H1 (cell line): ENCODE measurements around the gene SLC9B2. TPM values are rescaled to one million over a fixed set of nuclear protein-coding genes. Genes with fewer than 3 reads are reported as not detected.

Experiments
- CTCF ChIA-PET: fragments of 300-600 bp; sonication (Branson Sonifier 250); formaldehyde crosslinking; loops from one replicate; lab custom pipeline; 2021; ENCODE audit not compliant: partially characterized antibody; lab: Charles Lee
- POLR2A ChIA-PET: fragments of 300-600 bp; sonication (Branson Sonifier 250); formaldehyde crosslinking; loops from one replicate; lab custom pipeline; 2021; ENCODE audit warnings: inconsistent platforms; ENCODE audit not compliant: partially characterized antibody; lab: Charles Lee
- DNase-seq, 2 experiments: peaks; one replicate each; pipeline versions ENCODE4 v3.0.0 to v3.0.0-alpha.2; 2010 to 2022; ENCODE audit warnings: low spot score in 2 of 2, low read depth in 1 of 2, mixed read lengths in 1 of 2
- FAIRE-seq: peaks from 2 replicates; lab custom pipeline; 2011; peaks lifted over from hg19 to GRCh38; lab: Jason Lieb, UNC
- H2AFZ ChIP-seq: 2 replicates; pipeline ENCODE4 v1.8.1; 2012; ENCODE audit warnings: low read length, inconsistent platforms
- H2AK5ac ChIP-seq: 2 replicates; pipeline ENCODE4 v1.6.1; 2013; ENCODE audit warnings: low read depth, low read length
- H2BK120ac ChIP-seq: replicated peaks from 2 replicates; pipeline ENCODE3; 2013; ENCODE audit warnings: low read depth, low read length, inconsistent platforms
- H2BK12ac ChIP-seq: 2 replicates; pipeline ENCODE4 v1.6.1; 2013; ENCODE audit warnings: low read depth, low read length
- H2BK15ac ChIP-seq: 2 replicates; pipeline ENCODE4 v1.6.1; 2013; ENCODE audit warnings: low read length
- H2BK20ac ChIP-seq: 2 replicates; pipeline ENCODE4 v1.6.1; 2013; ENCODE audit warnings: low read length
- H2BK5ac ChIP-seq: 2 replicates; pipeline ENCODE4 v1.6.1; 2013; ENCODE audit warnings: low read depth, low read length
- H3K14ac ChIP-seq: 2 replicates; pipeline ENCODE4 v1.6.1; 2013; ENCODE audit warnings: inconsistent platforms; ENCODE audit not compliant: insufficient read length
- H3K18ac ChIP-seq: 2 replicates; pipeline ENCODE4 v1.6.1; 2013; ENCODE audit warnings: low read length; ENCODE audit errors: extremely low read depth
- H3K23ac ChIP-seq: 2 replicates; pipeline ENCODE4 v1.6.1; 2013; ENCODE audit warnings: inconsistent platforms; ENCODE audit not compliant: insufficient read length
- H3K23me2 ChIP-seq: 2 replicates; pipeline ENCODE4 v1.6.1; 2013; ENCODE audit warnings: low read depth, low read length
- H3K27ac ChIP-seq: 2 replicates; pipeline ENCODE4 v1.6.1; 2011; ENCODE audit warnings: low read depth, low read length, inconsistent platforms
- H3K27me3 ChIP-seq, 4 experiments: replicated peaks in 1 of 4; 1 replicate in 1 of 4; 2 replicates in 3 of 4; pipeline versions ENCODE4 v1.6.1 to v1.8.1; 2011 to 2013; ENCODE audit warnings: low read length in 3 of 4, mild to moderate bottlenecking in 3 of 4, inconsistent platforms in 2 of 4, mixed read lengths in 2 of 4, moderate library complexity in 1 of 4; ENCODE audit not compliant: control insufficient read depth in 3 of 4, insufficient read depth in 3 of 4; ENCODE audit errors: extremely low read depth in 1 of 4
- H3K36me3 ChIP-seq, 4 experiments: 2 replicates each; pipeline versions ENCODE4 v1.6.1 to v1.8.1; 2011 to 2013; ENCODE audit warnings: mild to moderate bottlenecking in 4 of 4, low read length in 3 of 4, moderate library complexity in 2 of 4, control low read depth in 1 of 4, inconsistent platforms in 1 of 4; ENCODE audit not compliant: insufficient read depth in 4 of 4, control insufficient read depth in 2 of 4
- H3K4ac ChIP-seq: replicated peaks from 2 replicates; pipeline ENCODE3; 2013; ENCODE audit warnings: low read length, low read depth, mixed read lengths, inconsistent platforms; ENCODE audit not compliant: insufficient read length
- H3K4me1 ChIP-seq, 4 experiments: replicated peaks in 1 of 4; 1 replicate in 1 of 4; 2 replicates in 3 of 4; pipeline versions ENCODE4 v1.6.1 to v1.8.1; 2011 to 2013; ENCODE audit warnings: low read length in 3 of 4, inconsistent platforms in 2 of 4, mixed read lengths in 1 of 4; ENCODE audit not compliant: insufficient read depth in 4 of 4, control insufficient read depth in 3 of 4
- H3K4me2 ChIP-seq, 2 experiments: 2 replicates each; pipeline versions ENCODE4 v1.6.1 to v1.8.1; 2011 to 2013; ENCODE audit warnings: low read depth in 2 of 2, low read length in 2 of 2, control low read depth in 1 of 2, inconsistent platforms in 1 of 2, mild to moderate bottlenecking in 1 of 2; ENCODE audit not compliant: insufficient read depth in 1 of 2
- H3K4me3 ChIP-seq, 4 experiments: fragments of 200-600, 300-600 bp in 1 of 4; sonication (generic), shearing (Covaris generic), sonication (Bioruptor Twin) in 1 of 4; 2 replicates each; pipeline versions ENCODE4 v1.5.1 to v1.8.1; 2011 to 2016; ENCODE audit warnings: low read length in 4 of 4, low read depth in 3 of 4, control low read depth in 2 of 4, inconsistent platforms in 2 of 4, mild to moderate bottlenecking in 2 of 4, mixed read lengths in 1 of 4, moderate library complexity in 1 of 4; ENCODE audit not compliant: insufficient read depth in 2 of 4; ENCODE audit errors: extremely low read depth in 1 of 4
- H3K56ac ChIP-seq: replicated peaks from 2 replicates; pipeline ENCODE3; 2013; ENCODE audit warnings: low read depth, mild to moderate bottlenecking, mixed read lengths, low read length, inconsistent platforms; ENCODE audit not compliant: insufficient read length
- H3K79me1 ChIP-seq: 2 replicates; pipeline ENCODE4 v1.6.1; 2013; ENCODE audit warnings: low read depth, low read length, control low read depth
- H3K79me2 ChIP-seq, 2 experiments: 2 replicates each; pipeline versions ENCODE4 v1.6.1 to v1.8.1; 2012 to 2013; ENCODE audit warnings: low read length in 2 of 2, mild to moderate bottlenecking in 2 of 2, inconsistent platforms in 1 of 2; ENCODE audit not compliant: insufficient read depth in 2 of 2, control insufficient read depth in 1 of 2
- H3K9ac ChIP-seq, 4 experiments: replicated peaks in 1 of 4; 1 replicate in 1 of 4; 2 replicates in 3 of 4; pipeline versions ENCODE4 v1.6.1 to v1.8.1; 2011 to 2013; ENCODE audit warnings: low read depth in 3 of 4, low read length in 3 of 4, control low read depth in 2 of 4, mild to moderate bottlenecking in 2 of 4, moderate library complexity in 2 of 4, inconsistent platforms in 1 of 4; ENCODE audit errors: extremely low read depth in 1 of 4
- H3K9me3 ChIP-seq, 2 experiments: 2 replicates each; pipeline versions ENCODE4 v1.6.1 to v1.8.1; 2012 to 2013; ENCODE audit warnings: mild to moderate bottlenecking in 2 of 2, moderate library complexity in 2 of 2, control low read depth in 1 of 2, inconsistent platforms in 1 of 2, low read depth in 1 of 2, low read length in 1 of 2, mixed read lengths in 1 of 2; ENCODE audit not compliant: insufficient read depth in 2 of 2
- H4K20me1 ChIP-seq, 2 experiments: replicated peaks in 1 of 2; 2 replicates each; pipeline versions ENCODE3 to v1.8.1; 2011 to 2013; ENCODE audit warnings: inconsistent platforms in 2 of 2, low read length in 2 of 2, mild to moderate bottlenecking in 1 of 2; ENCODE audit not compliant: insufficient read depth in 2 of 2, control insufficient read depth in 1 of 2
- H4K5ac ChIP-seq: 2 replicates; pipeline ENCODE4 v1.6.1; 2013; ENCODE audit warnings: low read length, low read depth, mixed read lengths, inconsistent platforms; ENCODE audit not compliant: insufficient read length
- H4K8ac ChIP-seq: 2 replicates; pipeline ENCODE4 v1.8.0; 2013; ENCODE audit warnings: mild to moderate bottlenecking, moderate library complexity, low read length, inconsistent platforms; ENCODE audit not compliant: insufficient read depth; ENCODE audit errors: extremely low read depth
- H4K91ac ChIP-seq: replicated peaks from 2 replicates; pipeline ENCODE3; 2013; ENCODE audit warnings: low read length, mixed read lengths, inconsistent platforms; ENCODE audit not compliant: insufficient read length
- WGBS, 2 experiments: shearing (Covaris generic) in 1 of 2; methylation state at CpG; one replicate each; pipeline versions ENCODE4 v1.1.6 to v1.1.7; 2013 to 2015; ENCODE audit warnings: low lambda C conversion rate in 2 of 2, mixed read lengths in 2 of 2, inconsistent platforms in 1 of 2, low coverage in 1 of 2, missing lambda C conversion rate in 1 of 2; ENCODE audit not compliant: insufficient replicate concordance in 2 of 2, insufficient coverage in 1 of 2, insufficient read length in 1 of 2; ENCODE audit errors: extremely low coverage in 1 of 2, missing lambda C conversion rate in 1 of 2; 5-methylcytosine and 5-hydroxymethylcytosine counted together
- polyA plus RNA-seq, 7 experiments: library from polyadenylated mRNA; depleted of rRNA in 3 of 7; stranded (reverse) in 5 of 7; unstranded in 2 of 7; fragments of >200 nt in 5 of 7; fragments of 200-250 nt in 2 of 7; gene quantifications; 1 replicate in 5 of 7; 2 replicates in 1 of 7; 4 replicates in 1 of 7; pipeline versions ENCODE4 v1.2.1 to v1.2.3, GENCODE V29; 2011 to 2013; ENCODE audit warnings: missing spikeins in 2 of 7, mixed read lengths in 2 of 7
- total RNA-seq: library from RNA; stranded (reverse); fragmentation: NEBNext Ultra II Directional; extraction: Animal tissue kit (Norgen Biotek cat#: 25700); gene quantifications from 2 replicates; pipeline ENCODE4 v1.2.1, GENCODE V29; 2021

The SLC9B2 gene
- total and polyA plus RNA-seq, 2 of the 8 experiments (the other 6 are each of a cell fraction or from before 2014, with no cell fraction given): 3.2 to 5.2 TPM

- Histone ChIP-seq H3K4me2 (no peak overlapping the region), H3K4me3 (no peak overlapping the region), H3K79me2 (no peaks in the 10 kb centered on the region), H2BK15ac (no peak overlapping the region), H2BK20ac (no peak overlapping the region), H3K9ac (no peak overlapping the region), H3K9me3 (no peaks in the 10 kb centered on the region), H3K18ac (no peak overlapping the region), H2BK120ac (no peak overlapping the region), H4K5ac (no peak overlapping the region), H2AK5ac (no peak overlapping the region), H3K4me1 (no peaks in the 10 kb centered on the region), H3K27me3 (no peaks in the 10 kb centered on the region), H3K56ac (no peak overlapping the region), H4K91ac (no peak overlapping the region), H3K23me2 (0 out of 2 replicates have a peak, but pooled peaks cover 5% of the 10 kb centered on the region), H3K79me1 (no peaks in the 10 kb centered on the region; the same call in 1 of the 2 replicates), H2BK12ac (no peak overlapping the region), H2BK5ac (no peak overlapping the region), H3K4ac (no peak overlapping the region), H2AFZ (no peak overlapping the region), H3K23ac (no peak overlapping the region), H3K14ac (no peak overlapping the region), H3K36me3 (peaks cover 0 to 4% (median 0%) of the 10 kb centered on the region in 4 experiments; a peak in 2 of 8 replicates), H4K20me1 (no peaks in the 10 kb centered on the region), H4K8ac (no peak overlapping the region), H3K27ac (no peak overlapping the region)
- 91% methylated on average over 2 of the region's 2 CpGs; no CpG with 5 or more reads in 1 of the 2 experiments for WGBS, 2 experiments
- CTCF ChIA-PET: interaction anchor here (0.6 to 5.2 kb wide), 5 partner anchors 8 to 752 kb away, joined by 3 to 51 read pairs (median 3); no protein-coding TSS in a partner anchor
- no peak for FAIRE-seq
- no peak for DNase-seq
- POLR2A ChIA-PET: no interaction called here
Measured at GRCh38 chr4:103097112-103097511, 20.6 kb upstream of the SLC9B2 start.
